ENCODE data around the gene PCSK7.

Gene PCSK7

DNA sequence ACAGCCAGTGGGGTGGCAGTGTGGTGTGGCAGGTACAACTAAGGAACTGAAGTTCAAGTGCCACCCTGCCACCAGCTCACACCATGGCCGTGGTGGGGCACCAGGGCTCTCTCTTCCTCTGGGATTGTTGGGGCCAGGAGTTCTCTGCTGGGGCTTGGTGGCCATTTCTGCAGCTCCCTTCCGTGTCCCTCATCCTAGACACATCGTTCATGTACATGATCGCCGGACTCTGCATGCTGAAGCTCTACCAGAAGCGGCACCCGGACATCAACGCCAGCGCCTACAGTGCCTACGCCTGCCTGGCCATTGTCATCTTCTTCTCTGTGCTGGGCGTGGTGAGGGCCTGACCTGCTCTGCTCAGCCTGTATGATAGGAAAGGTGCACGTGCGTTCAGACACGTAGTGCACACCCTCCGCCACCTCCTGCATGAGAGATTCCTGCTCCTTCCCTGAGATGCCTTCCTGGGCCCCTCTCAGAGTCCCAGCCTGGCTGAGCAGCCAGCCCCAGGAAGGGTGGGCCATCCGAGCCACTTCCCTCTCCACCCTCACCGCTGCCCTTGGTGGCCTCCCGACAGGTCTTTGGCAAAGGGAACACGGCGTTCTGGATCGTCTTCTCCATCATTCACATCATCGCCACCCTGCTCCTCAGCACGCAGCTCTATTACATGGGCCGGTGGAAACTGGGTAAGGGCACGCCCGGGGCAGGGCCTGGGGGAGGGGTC lies 40.0 kb downstream of the PCSK7 start:
- TF ChIP-seq, protein P1, sequence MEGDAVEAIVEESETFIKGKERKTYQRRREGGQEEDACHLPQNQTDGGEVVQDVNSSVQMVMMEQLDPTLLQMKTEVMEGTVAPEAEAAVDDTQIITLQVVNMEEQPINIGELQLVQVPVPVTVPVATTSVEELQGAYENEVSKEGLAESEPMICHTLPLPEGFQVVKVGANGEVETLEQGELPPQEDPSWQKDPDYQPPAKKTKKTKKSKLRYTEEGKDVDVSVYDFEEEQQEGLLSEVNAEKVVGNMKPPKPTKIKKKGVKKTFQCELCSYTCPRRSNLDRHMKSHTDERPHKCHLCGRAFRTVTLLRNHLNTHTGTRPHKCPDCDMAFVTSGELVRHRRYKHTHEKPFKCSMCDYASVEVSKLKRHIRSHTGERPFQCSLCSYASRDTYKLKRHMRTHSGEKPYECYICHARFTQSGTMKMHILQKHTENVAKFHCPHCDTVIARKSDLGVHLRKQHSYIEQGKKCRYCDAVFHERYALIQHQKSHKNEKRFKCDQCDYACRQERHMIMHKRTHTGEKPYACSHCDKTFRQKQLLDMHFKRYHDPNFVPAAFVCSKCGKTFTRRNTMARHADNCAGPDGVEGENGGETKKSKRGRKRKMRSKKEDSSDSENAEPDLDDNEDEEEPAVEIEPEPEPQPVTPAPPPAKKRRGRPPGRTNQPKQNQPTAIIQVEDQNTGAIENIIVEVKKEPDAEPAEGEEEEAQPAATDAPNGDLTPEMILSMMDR (IDR thresholded peaks at IDR 0.05; ENCODE audit: low read depth, low read length, missing control alignments): no peak
- no peak for DNase-seq (ENCODE audit: low read depth)
- in situ Hi-C loops (cut with HindIII; ENCODE audit: low sequenced_read_pairs): no loop called here
- H3K4me3 ChIP-seq (ENCODE audit: low read depth, low read length): no peak overlapping the region

DNA sequence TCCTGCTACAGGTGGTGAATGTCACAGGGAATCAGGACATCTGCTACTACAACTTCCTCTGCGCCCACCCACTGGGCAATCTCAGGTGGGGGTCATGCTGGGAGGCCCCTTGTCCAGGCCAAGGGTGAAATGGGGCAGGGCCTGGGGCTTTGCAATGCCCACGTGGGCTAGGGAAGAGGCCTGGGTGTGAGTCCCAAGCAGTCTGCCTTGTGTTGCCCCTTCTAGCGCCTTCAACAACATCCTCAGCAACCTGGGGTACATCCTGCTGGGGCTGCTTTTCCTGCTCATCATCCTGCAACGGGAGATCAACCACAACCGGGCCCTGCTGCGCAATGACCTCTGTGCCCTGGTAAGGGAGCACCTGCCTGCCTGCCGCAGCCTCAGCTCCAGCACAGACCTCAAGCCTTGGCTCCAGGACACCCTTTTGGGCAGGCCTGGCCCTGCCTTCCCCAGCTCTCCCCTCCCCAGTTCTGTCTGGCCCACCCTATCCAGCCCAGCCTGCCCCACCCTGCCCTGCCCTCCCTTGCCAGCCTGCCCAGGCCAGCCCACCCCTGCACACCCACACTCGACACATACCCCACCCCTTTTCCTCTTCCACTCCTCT lies 41.8 kb downstream of the PCSK7 start:
- TF ChIP-seq, protein P1 (IDR thresholded peaks at IDR 0.05; ENCODE audit: low read depth, low read length, missing control alignments): no peak

GRCh38 chr11:117189191-117189940 lies 42.5 kb downstream of the PCSK7 start:
- in situ Hi-C loops (cut with HindIII; ENCODE audit: low sequenced_read_pairs): no loop called here
- no peak for DNase-seq (ENCODE audit: low read depth)
- TF ChIP-seq, protein P1 (IDR thresholded peaks at IDR 0.05; ENCODE audit: low read depth, low read length, missing control alignments): no peak
- H3K4me3 ChIP-seq (ENCODE audit: low read depth, low read length): no peak overlapping the region

More for the DNA sequence above, 41.8 kb downstream of the PCSK7 start:
- no peak for DNase-seq (ENCODE audit: low read depth)
- in situ Hi-C loops (cut with HindIII; ENCODE audit: low sequenced_read_pairs): no loop called here
- H3K4me3 ChIP-seq (ENCODE audit: low read depth, low read length): no peak overlapping the region

DNA sequence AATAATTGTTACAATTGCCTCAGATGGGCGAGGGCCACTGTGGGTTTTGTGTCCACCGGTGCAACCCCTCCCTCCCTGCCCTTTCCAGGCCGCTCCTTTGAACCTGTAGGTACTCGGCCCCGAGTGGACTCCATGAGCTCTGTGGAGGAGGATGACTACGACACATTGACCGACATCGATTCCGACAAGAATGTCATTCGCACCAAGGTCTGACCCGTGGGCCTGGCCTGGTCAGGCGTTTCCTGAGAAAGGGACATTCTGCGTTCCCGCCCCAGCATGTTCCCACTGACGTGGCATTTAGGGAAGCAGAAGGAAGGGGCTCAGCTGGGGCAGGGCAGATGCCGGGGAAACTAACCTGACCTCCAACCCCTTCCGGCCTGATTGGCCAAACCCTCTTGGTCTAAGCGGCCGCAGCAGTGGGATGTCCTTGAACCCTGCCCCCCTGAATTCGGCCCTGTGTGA lies 43.2 kb downstream of the PCSK7 start:
- in situ Hi-C loops (cut with HindIII; ENCODE audit: low sequenced_read_pairs): no loop called here
- H3K4me3 ChIP-seq (ENCODE audit: low read depth, low read length): no peak overlapping the region
- TF ChIP-seq, protein P1 (IDR thresholded peaks at IDR 0.05; ENCODE audit: low read depth, low read length, missing control alignments): no peak
- no peak for DNase-seq (ENCODE audit: low read depth)

DNA sequence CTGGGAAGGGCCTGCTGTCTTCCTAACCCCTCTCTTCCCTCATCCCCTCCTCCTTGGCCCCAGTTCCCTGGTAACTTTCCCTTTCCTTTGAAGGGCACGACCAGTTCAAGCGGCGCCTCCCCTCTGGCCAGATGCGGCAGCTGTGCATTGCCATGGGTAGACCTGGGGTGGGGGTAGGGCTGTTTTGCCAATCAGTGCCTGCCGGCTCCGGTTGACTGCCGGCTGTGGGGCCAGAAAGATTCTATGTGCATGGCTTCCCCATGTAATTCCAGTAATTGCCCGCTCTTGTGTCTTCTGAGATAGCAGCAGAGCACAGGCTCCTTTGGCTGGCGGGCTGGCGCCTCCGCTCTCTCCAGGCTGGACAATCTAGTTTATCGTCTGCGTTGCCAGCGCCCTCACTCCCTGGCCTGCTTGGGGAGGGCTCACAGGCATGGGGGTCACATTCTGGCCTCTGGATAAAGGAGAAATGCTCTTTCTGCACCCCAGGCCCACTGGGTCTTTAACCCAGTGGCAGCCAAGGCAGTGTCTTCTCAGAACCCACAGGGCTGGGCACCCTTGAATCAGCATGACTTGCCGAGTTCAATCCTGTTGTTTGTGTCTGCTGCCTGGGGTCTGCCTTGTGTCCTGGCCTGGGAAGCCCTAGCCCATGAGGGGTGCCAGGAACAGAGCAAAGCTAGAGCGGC lies 43.9 kb downstream of the PCSK7 start:
- in situ Hi-C loops (cut with HindIII; ENCODE audit: low sequenced_read_pairs): no loop called here
- no peak for DNase-seq (ENCODE audit: low read depth)
- TF ChIP-seq, protein P1 (IDR thresholded peaks at IDR 0.05; ENCODE audit: low read depth, low read length, missing control alignments): no peak
- H3K4me3 ChIP-seq (ENCODE audit: low read depth, low read length): no peak overlapping the region

- in situ Hi-C loops (cut with HindIII; ENCODE audit: low sequenced_read_pairs): no loop called here
- no peak overlapping the region for H3K4me3 ChIP-seq (ENCODE audit: low read depth, low read length)
- TF ChIP-seq, protein P1 (IDR thresholded peaks at IDR 0.05; ENCODE audit: low read depth, low read length, missing control alignments): no peak
- DNase-seq (ENCODE audit: low read depth): no peak
Measured at GRCh38 chr11:117187428-117187798, 44.5 kb downstream of the PCSK7 start.
